H1 (cell line): ENCODE results near the gene ASGR2. TPM values are rescaled to one million over a fixed set of nuclear protein-coding genes. Genes with fewer than 3 reads are reported as not detected.
A peak's percentile ranks its signal among the peaks of the same experiment; 100 is the strongest.
"Not testable (repeated sequence)": the region's sequence is repeated elsewhere in the genome, so short reads cannot be mapped to it uniquely, and the experiment has no call there.

ENCODE experiments used
- CTCF ChIA-PET: fragments of 300-600 bp; sonication (Branson Sonifier 250); formaldehyde crosslinking; loops from one replicate; lab custom pipeline; 2021; ENCODE audit not compliant: partially characterized antibody; lab: Charles Lee
- POLR2A ChIA-PET: fragments of 300-600 bp; sonication (Branson Sonifier 250); formaldehyde crosslinking; loops from one replicate; lab custom pipeline; 2021; ENCODE audit warnings: inconsistent platforms; ENCODE audit not compliant: partially characterized antibody; lab: Charles Lee
- DNase-seq, 2 experiments: peaks; one replicate each; pipeline versions ENCODE4 v3.0.0 to v3.0.0-alpha.2; 2010 to 2022; ENCODE audit warnings: low spot score in 2 of 2, low read depth in 1 of 2, mixed read lengths in 1 of 2
- FAIRE-seq: peaks from 2 replicates; lab custom pipeline; 2011; peaks lifted over from hg19 to GRCh38; lab: Jason Lieb, UNC
- H2AFZ ChIP-seq: 2 replicates; pipeline ENCODE4 v1.8.1; 2012; ENCODE audit warnings: low read length, inconsistent platforms
- H2AK5ac ChIP-seq: 2 replicates; pipeline ENCODE4 v1.6.1; 2013; ENCODE audit warnings: low read depth, low read length
- H2BK120ac ChIP-seq: replicated peaks from 2 replicates; pipeline ENCODE3; 2013; ENCODE audit warnings: low read depth, low read length, inconsistent platforms
- H2BK12ac ChIP-seq: 2 replicates; pipeline ENCODE4 v1.6.1; 2013; ENCODE audit warnings: low read depth, low read length
- H2BK15ac ChIP-seq: 2 replicates; pipeline ENCODE4 v1.6.1; 2013; ENCODE audit warnings: low read length
- H2BK20ac ChIP-seq: 2 replicates; pipeline ENCODE4 v1.6.1; 2013; ENCODE audit warnings: low read length
- H2BK5ac ChIP-seq: 2 replicates; pipeline ENCODE4 v1.6.1; 2013; ENCODE audit warnings: low read depth, low read length
- H3K14ac ChIP-seq: 2 replicates; pipeline ENCODE4 v1.6.1; 2013; ENCODE audit warnings: inconsistent platforms; ENCODE audit not compliant: insufficient read length
- H3K18ac ChIP-seq: 2 replicates; pipeline ENCODE4 v1.6.1; 2013; ENCODE audit warnings: low read length; ENCODE audit errors: extremely low read depth
- H3K23ac ChIP-seq: 2 replicates; pipeline ENCODE4 v1.6.1; 2013; ENCODE audit warnings: inconsistent platforms; ENCODE audit not compliant: insufficient read length
- H3K23me2 ChIP-seq: 2 replicates; pipeline ENCODE4 v1.6.1; 2013; ENCODE audit warnings: low read depth, low read length
- H3K27ac ChIP-seq: 2 replicates; pipeline ENCODE4 v1.6.1; 2011; ENCODE audit warnings: low read depth, low read length, inconsistent platforms
- H3K27me3 ChIP-seq, 4 experiments: replicated peaks in 1 of 4; 1 replicate in 1 of 4; 2 replicates in 3 of 4; pipeline versions ENCODE4 v1.6.1 to v1.8.1; 2011 to 2013; ENCODE audit warnings: low read length in 3 of 4, mild to moderate bottlenecking in 3 of 4, inconsistent platforms in 2 of 4, mixed read lengths in 2 of 4, moderate library complexity in 1 of 4; ENCODE audit not compliant: control insufficient read depth in 3 of 4, insufficient read depth in 3 of 4; ENCODE audit errors: extremely low read depth in 1 of 4
- H3K36me3 ChIP-seq, 4 experiments: 2 replicates each; pipeline versions ENCODE4 v1.6.1 to v1.8.1; 2011 to 2013; ENCODE audit warnings: mild to moderate bottlenecking in 4 of 4, low read length in 3 of 4, moderate library complexity in 2 of 4, control low read depth in 1 of 4, inconsistent platforms in 1 of 4; ENCODE audit not compliant: insufficient read depth in 4 of 4, control insufficient read depth in 2 of 4
- H3K4ac ChIP-seq: replicated peaks from 2 replicates; pipeline ENCODE3; 2013; ENCODE audit warnings: low read length, low read depth, mixed read lengths, inconsistent platforms; ENCODE audit not compliant: insufficient read length
- H3K4me1 ChIP-seq, 4 experiments: replicated peaks in 1 of 4; 1 replicate in 1 of 4; 2 replicates in 3 of 4; pipeline versions ENCODE4 v1.6.1 to v1.8.1; 2011 to 2013; ENCODE audit warnings: low read length in 3 of 4, inconsistent platforms in 2 of 4, mixed read lengths in 1 of 4; ENCODE audit not compliant: insufficient read depth in 4 of 4, control insufficient read depth in 3 of 4
- H3K4me2 ChIP-seq, 2 experiments: 2 replicates each; pipeline versions ENCODE4 v1.6.1 to v1.8.1; 2011 to 2013; ENCODE audit warnings: low read depth in 2 of 2, low read length in 2 of 2, control low read depth in 1 of 2, inconsistent platforms in 1 of 2, mild to moderate bottlenecking in 1 of 2; ENCODE audit not compliant: insufficient read depth in 1 of 2
- H3K4me3 ChIP-seq, 4 experiments: fragments of 200-600, 300-600 bp in 1 of 4; sonication (generic), shearing (Covaris generic), sonication (Bioruptor Twin) in 1 of 4; 2 replicates each; pipeline versions ENCODE4 v1.5.1 to v1.8.1; 2011 to 2016; ENCODE audit warnings: low read length in 4 of 4, low read depth in 3 of 4, control low read depth in 2 of 4, inconsistent platforms in 2 of 4, mild to moderate bottlenecking in 2 of 4, mixed read lengths in 1 of 4, moderate library complexity in 1 of 4; ENCODE audit not compliant: insufficient read depth in 2 of 4; ENCODE audit errors: extremely low read depth in 1 of 4
- H3K56ac ChIP-seq: replicated peaks from 2 replicates; pipeline ENCODE3; 2013; ENCODE audit warnings: low read depth, mild to moderate bottlenecking, mixed read lengths, low read length, inconsistent platforms; ENCODE audit not compliant: insufficient read length
- H3K79me1 ChIP-seq: 2 replicates; pipeline ENCODE4 v1.6.1; 2013; ENCODE audit warnings: low read depth, low read length, control low read depth
- H3K79me2 ChIP-seq, 2 experiments: 2 replicates each; pipeline versions ENCODE4 v1.6.1 to v1.8.1; 2012 to 2013; ENCODE audit warnings: low read length in 2 of 2, mild to moderate bottlenecking in 2 of 2, inconsistent platforms in 1 of 2; ENCODE audit not compliant: insufficient read depth in 2 of 2, control insufficient read depth in 1 of 2
- H3K9ac ChIP-seq, 4 experiments: replicated peaks in 1 of 4; 1 replicate in 1 of 4; 2 replicates in 3 of 4; pipeline versions ENCODE4 v1.6.1 to v1.8.1; 2011 to 2013; ENCODE audit warnings: low read depth in 3 of 4, low read length in 3 of 4, control low read depth in 2 of 4, mild to moderate bottlenecking in 2 of 4, moderate library complexity in 2 of 4, inconsistent platforms in 1 of 4; ENCODE audit errors: extremely low read depth in 1 of 4
- H3K9me3 ChIP-seq, 2 experiments: 2 replicates each; pipeline versions ENCODE4 v1.6.1 to v1.8.1; 2012 to 2013; ENCODE audit warnings: mild to moderate bottlenecking in 2 of 2, moderate library complexity in 2 of 2, control low read depth in 1 of 2, inconsistent platforms in 1 of 2, low read depth in 1 of 2, low read length in 1 of 2, mixed read lengths in 1 of 2; ENCODE audit not compliant: insufficient read depth in 2 of 2
- H4K20me1 ChIP-seq, 2 experiments: replicated peaks in 1 of 2; 2 replicates each; pipeline versions ENCODE3 to v1.8.1; 2011 to 2013; ENCODE audit warnings: inconsistent platforms in 2 of 2, low read length in 2 of 2, mild to moderate bottlenecking in 1 of 2; ENCODE audit not compliant: insufficient read depth in 2 of 2, control insufficient read depth in 1 of 2
- H4K5ac ChIP-seq: 2 replicates; pipeline ENCODE4 v1.6.1; 2013; ENCODE audit warnings: low read length, low read depth, mixed read lengths, inconsistent platforms; ENCODE audit not compliant: insufficient read length
- H4K8ac ChIP-seq: 2 replicates; pipeline ENCODE4 v1.8.0; 2013; ENCODE audit warnings: mild to moderate bottlenecking, moderate library complexity, low read length, inconsistent platforms; ENCODE audit not compliant: insufficient read depth; ENCODE audit errors: extremely low read depth
- H4K91ac ChIP-seq: replicated peaks from 2 replicates; pipeline ENCODE3; 2013; ENCODE audit warnings: low read length, mixed read lengths, inconsistent platforms; ENCODE audit not compliant: insufficient read length
- WGBS, 2 experiments: shearing (Covaris generic) in 1 of 2; methylation state at CpG; one replicate each; pipeline versions ENCODE4 v1.1.6 to v1.1.7; 2013 to 2015; ENCODE audit warnings: low lambda C conversion rate in 2 of 2, mixed read lengths in 2 of 2, inconsistent platforms in 1 of 2, low coverage in 1 of 2, missing lambda C conversion rate in 1 of 2; ENCODE audit not compliant: insufficient replicate concordance in 2 of 2, insufficient coverage in 1 of 2, insufficient read length in 1 of 2; ENCODE audit errors: extremely low coverage in 1 of 2, missing lambda C conversion rate in 1 of 2; 5-methylcytosine and 5-hydroxymethylcytosine counted together
- polyA plus RNA-seq, 7 experiments: library from polyadenylated mRNA; depleted of rRNA in 3 of 7; stranded (reverse) in 5 of 7; unstranded in 2 of 7; fragments of >200 nt in 5 of 7; fragments of 200-250 nt in 2 of 7; gene quantifications; 1 replicate in 5 of 7; 2 replicates in 1 of 7; 4 replicates in 1 of 7; pipeline versions ENCODE4 v1.2.1 to v1.2.3, GENCODE V29; 2011 to 2013; ENCODE audit warnings: missing spikeins in 2 of 7, mixed read lengths in 2 of 7
- total RNA-seq: library from RNA; stranded (reverse); fragmentation: NEBNext Ultra II Directional; extraction: Animal tissue kit (Norgen Biotek cat#: 25700); gene quantifications from 2 replicates; pipeline ENCODE4 v1.2.1, GENCODE V29; 2021

ASGR2 gene
- total and polyA plus RNA-seq, 2 of the 8 experiments (the other 6 are each of a cell fraction or from before 2014, with no cell fraction given), result 0.91 TPM; not detected in 1

DNA sequence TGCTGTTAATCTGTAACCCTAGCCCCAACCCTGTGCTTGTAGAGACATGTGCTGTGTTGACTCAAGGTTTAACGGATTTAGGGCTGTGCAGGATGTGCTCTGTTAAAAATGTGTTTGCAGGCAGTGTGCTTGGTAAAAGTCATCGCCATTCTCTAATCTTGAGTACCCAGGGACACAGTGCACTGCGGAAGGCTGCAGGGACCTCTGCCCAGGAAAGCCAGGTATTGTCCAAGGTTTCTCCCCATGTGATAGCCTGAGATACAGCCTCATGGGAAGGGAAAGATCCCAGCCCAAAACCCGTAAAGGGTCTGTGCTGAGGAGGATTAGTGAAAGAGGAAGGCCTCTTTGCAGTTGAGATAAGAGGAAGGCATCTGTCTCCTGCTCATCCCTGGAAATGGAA lies 26.2 kb downstream of the ASGR2 start:
- H2BK12ac ChIP-seq, H4K5ac ChIP-seq, H3K27me3 ChIP-seq, H3K27ac ChIP-seq, H2AK5ac ChIP-seq, H3K9ac ChIP-seq, H3K56ac ChIP-seq, H4K20me1 ChIP-seq, H3K79me2 ChIP-seq, H3K4me1 ChIP-seq, H2BK15ac ChIP-seq, H2BK20ac ChIP-seq, CTCF ChIA-PET, FAIRE-seq, H3K18ac ChIP-seq, H3K4me2 ChIP-seq, H3K23me2 ChIP-seq, H3K14ac ChIP-seq, H4K8ac ChIP-seq, H3K36me3 ChIP-seq, H3K4ac ChIP-seq, DNase-seq, H2BK5ac ChIP-seq, H4K91ac ChIP-seq, H3K9me3 ChIP-seq, H3K79me1 ChIP-seq, H2BK120ac ChIP-seq, H3K4me3 ChIP-seq, H3K23ac ChIP-seq: not testable (repeated sequence)
- POLR2A ChIA-PET, result interaction anchor here (1.2 kb wide), 1 partner anchor 77 kb away, joined by 3 read pairs; no protein-coding TSS in a partner anchor
- WGBS, 2 experiments, result 85% methylated on average over 4 of the region's 4 CpGs; no CpG with 5 or more reads in 1 of the 2 experiments
- peak overlapping the region; percentile 70; the same call in 1 of the 2 replicates for H2AFZ ChIP-seq
